ENCODE data around the gene PRAMEF14. TPM values are rescaled to one million over a fixed set of nuclear protein-coding genes. Genes with fewer than 3 reads are reported as not detected.
"Not testable (repeated sequence)": the region's sequence is repeated elsewhere in the genome, so short reads cannot be mapped to it uniquely, and the experiment has no call there.

Gene PRAMEF14
- total and polyA plus RNA-seq, 2 of the 4 experiments (the other 2 are of a cell fraction), result not detected

DNA sequence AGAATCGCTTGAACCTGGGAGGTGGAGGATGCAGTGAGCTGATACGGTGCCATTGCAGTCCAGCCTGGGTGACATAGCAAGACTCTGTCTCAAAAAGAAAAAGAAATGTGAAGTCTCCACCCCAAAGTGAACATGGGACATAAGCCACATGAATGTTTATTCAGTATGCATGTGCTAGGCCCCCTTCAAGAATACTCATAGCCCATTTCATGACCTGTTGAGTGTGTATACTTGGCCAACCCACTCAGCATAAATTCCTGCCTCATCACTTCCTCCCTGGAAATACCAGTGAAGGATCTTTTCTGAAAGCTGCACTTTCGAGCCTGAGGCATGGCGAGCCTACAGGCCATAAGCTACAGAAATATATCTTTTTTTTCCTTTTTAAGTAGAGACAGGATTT, 18.0 kb upstream of the PRAMEF14 start:
- H3K36me3 ChIP-seq (ENCODE audit: control insufficient read depth, insufficient read depth, low read length); CTCF ChIA-PET; H2BK20ac ChIP-seq (ENCODE audit: low read depth, low read length); H2BK5ac ChIP-seq (ENCODE audit: low read depth, low read length, poor library complexity, severe bottlenecking); H3K9me1 ChIP-seq (ENCODE audit: insufficient read depth, low read length); H3K79me1 ChIP-seq (ENCODE audit: low read depth in 1 of 2, low read length in 2 of 2); H4K91ac ChIP-seq (ENCODE audit: insufficient read depth, low read depth, low read length); H3K18ac ChIP-seq (ENCODE audit: low read depth, low read length); H2AK5ac ChIP-seq (ENCODE audit: low read depth, low read length); H3K4me1 ChIP-seq (ENCODE audit: control insufficient read depth, insufficient read depth, low read length); H2AFZ ChIP-seq (replicated peaks; ENCODE audit: low read length, poor library complexity); POLR2A ChIA-PET (ENCODE audit: unreplicated experiment); H3K4ac ChIP-seq (ENCODE audit: low read depth, low read length); H3K27ac ChIP-seq (ENCODE audit: insufficient read depth, low read length); H2AK9ac ChIP-seq (replicated peaks; ENCODE audit: low read depth, low read length, poor library complexity); H3K14ac ChIP-seq (replicated peaks; ENCODE audit: low read depth, low read length); H3K9me3 ChIP-seq (ENCODE audit: control insufficient read depth, insufficient read depth, low read length); H3K27me3 ChIP-seq (ENCODE audit: control insufficient read depth, insufficient read depth, low read length); H2BK120ac ChIP-seq (ENCODE audit: low read depth, low read length); dilution Hi-C loops (cut with HindIII; ENCODE audit: low sequenced_read_pairs, unreplicated experiment); BruUV-seq (replicated peaks); H3K4me3 ChIP-seq (ENCODE audit: insufficient read depth, low read depth, low read length); DNase-seq; H4K5ac ChIP-seq (ENCODE audit: low read depth, low read length); H3K56ac ChIP-seq (ENCODE audit: extremely low read depth, insufficient read depth, low read length); in situ Hi-C loops (cut with MboI; ENCODE audit: low sequenced_read_pairs); H4K20me1 ChIP-seq (ENCODE audit: insufficient read depth, low read length); intact Hi-C loops (cut with micrococcal nuclease); H4K8ac ChIP-seq (ENCODE audit: low read depth in 2 of 2, low read length in 2 of 2); H2BK15ac ChIP-seq (ENCODE audit: low read depth, low read length); H3K4me2 ChIP-seq (ENCODE audit: low read depth, low read length); H3K23ac ChIP-seq (ENCODE audit: low read depth, low read length); ATAC-seq (ENCODE audit: low read depth); H3K9ac ChIP-seq (ENCODE audit: low read depth, low read length): not testable (repeated sequence)
- WGBS, 2 experiments (ENCODE audit: extremely low coverage in 2 of 2, insufficient read length in 1 of 2), result no CpG with 5 or more reads among the region's 4 CpGs

DNA sequence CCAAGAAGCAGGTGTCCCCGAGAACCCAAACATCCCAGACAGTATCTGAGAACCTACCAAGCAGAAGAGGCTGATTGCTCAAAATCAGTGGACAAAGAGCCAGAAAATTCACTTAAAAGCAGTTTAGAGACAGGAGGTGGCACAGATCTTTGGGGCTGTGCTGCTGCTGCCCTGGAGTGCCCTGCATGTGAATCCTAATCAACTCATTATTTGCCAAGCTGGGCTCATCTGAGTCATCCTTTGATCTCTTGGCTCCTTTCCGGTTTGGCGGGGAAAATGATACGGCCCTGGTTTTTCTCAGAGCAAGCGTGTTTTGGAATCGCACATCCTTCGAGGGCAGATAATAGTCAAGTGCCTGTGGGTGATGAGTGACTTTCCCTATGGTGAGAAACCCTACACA, 15.4 kb upstream of the PRAMEF14 start:
- H3K27me3 ChIP-seq (ENCODE audit: control insufficient read depth, insufficient read depth, low read length); H3K4me2 ChIP-seq (ENCODE audit: low read depth, low read length); H2BK120ac ChIP-seq (ENCODE audit: low read depth, low read length); H3K56ac ChIP-seq (ENCODE audit: extremely low read depth, insufficient read depth, low read length); dilution Hi-C loops (cut with HindIII; ENCODE audit: low sequenced_read_pairs, unreplicated experiment); H3K27ac ChIP-seq (ENCODE audit: insufficient read depth, low read length); in situ Hi-C loops (cut with MboI; ENCODE audit: low sequenced_read_pairs); DNase-seq; H2AFZ ChIP-seq (replicated peaks; ENCODE audit: low read length, poor library complexity); H2AK9ac ChIP-seq (replicated peaks; ENCODE audit: low read depth, low read length, poor library complexity); H2BK15ac ChIP-seq (ENCODE audit: low read depth, low read length); ATAC-seq (ENCODE audit: low read depth); H3K4ac ChIP-seq (ENCODE audit: low read depth, low read length); H3K36me3 ChIP-seq (ENCODE audit: control insufficient read depth, insufficient read depth, low read length); CTCF ChIA-PET; H4K8ac ChIP-seq (ENCODE audit: low read depth in 2 of 2, low read length in 2 of 2); H3K23ac ChIP-seq (ENCODE audit: low read depth, low read length); intact Hi-C loops (cut with micrococcal nuclease); H3K4me3 ChIP-seq (ENCODE audit: insufficient read depth, low read depth, low read length); H2BK5ac ChIP-seq (ENCODE audit: low read depth, low read length, poor library complexity, severe bottlenecking); H4K91ac ChIP-seq (ENCODE audit: insufficient read depth, low read depth, low read length); BruUV-seq (replicated peaks); H3K79me1 ChIP-seq (ENCODE audit: low read depth in 1 of 2, low read length in 2 of 2); H3K9me3 ChIP-seq (ENCODE audit: control insufficient read depth, insufficient read depth, low read length); H3K18ac ChIP-seq (ENCODE audit: low read depth, low read length); H2AK5ac ChIP-seq (ENCODE audit: low read depth, low read length); H3K4me1 ChIP-seq (ENCODE audit: control insufficient read depth, insufficient read depth, low read length); H2BK20ac ChIP-seq (ENCODE audit: low read depth, low read length); H3K9ac ChIP-seq (ENCODE audit: low read depth, low read length); POLR2A ChIA-PET (ENCODE audit: unreplicated experiment); H3K9me1 ChIP-seq (ENCODE audit: insufficient read depth, low read length); H3K14ac ChIP-seq (replicated peaks; ENCODE audit: low read depth, low read length); H4K20me1 ChIP-seq (ENCODE audit: insufficient read depth, low read length); H4K5ac ChIP-seq (ENCODE audit: low read depth, low read length): not testable (repeated sequence)
- no CpG with 5 or more reads among the region's 7 CpGs for WGBS, 2 experiments (ENCODE audit: extremely low coverage in 2 of 2, insufficient read length in 1 of 2)

Measured in IMR-90 (cell line).